Daoy (cell line): ENCODE measurements around the gene HYCC1. TPM values are rescaled to one million over a fixed set of nuclear protein-coding genes. Genes with fewer than 3 reads are reported as not detected.

Experiments
- DNase-seq: peaks from one replicate; pipeline ENCODE4 v3.0.0-alpha.2; 2015; ENCODE audit warnings: low read depth
- total RNA-seq: library from RNA; depleted of rRNA; stranded (reverse); fragments of >200 nt; shearing (Covaris generic); gene quantifications from 2 replicates; pipeline ENCODE4 v1.2.3, GENCODE V29; 2014

HYCC1 gene
- total RNA-seq, 1 experiment from 2014 or later, result 202 TPM

GRCh38 chr7:23016345-23017253, 2.7 kb upstream of the HYCC1 start:
- no peak for DNase-seq

- no peak for DNase-seq
Measured at GRCh38 chr7:23014681-23015080, 751 bp upstream of the HYCC1 start.

- peak; percentile 50 for DNase-seq
Measured at GRCh38 chr7:23012908-23013714, 819 bp downstream of the HYCC1 start.

GRCh38 chr7:23012186-23012585, 1.7 kb downstream of the HYCC1 start:
- DNase-seq, result no peak

- DNase-seq, result no peak
Measured at GRCh38 chr7:23011222-23011924, 2.6 kb downstream of the HYCC1 start.

- DNase-seq, result no peak
Measured at GRCh38 chr7:23009303-23009702, 4.6 kb downstream of the HYCC1 start.

GRCh38 chr7:23004247-23004520, 9.7 kb downstream of the HYCC1 start:
- DNase-seq, result no peak

GRCh38 chr7:23003505-23004246, 10.3 kb downstream of the HYCC1 start:
- DNase-seq, result no peak

GRCh38 chr7:23002698-23003097, 11.2 kb downstream of the HYCC1 start:
- no peak for DNase-seq

GRCh38 chr7:23001610-23002009, 12.3 kb downstream of the HYCC1 start:
- no peak for DNase-seq

GRCh38 chr7:23000597-23001360, 13.2 kb downstream of the HYCC1 start:
- peak; percentile 32 for DNase-seq

- no peak for DNase-seq
Measured at GRCh38 chr7:22998519-22998896, 15.4 kb downstream of the HYCC1 start.

- no peak for DNase-seq
Measured at GRCh38 chr7:22997871-22998518, 15.9 kb downstream of the HYCC1 start.

- no peak for DNase-seq
Measured at GRCh38 chr7:22996470-22996869, 17.5 kb downstream of the HYCC1 start.

- no peak for DNase-seq
Measured at GRCh38 chr7:22995011-22995410, 18.9 kb downstream of the HYCC1 start.

- DNase-seq, result no peak
Measured at GRCh38 chr7:22992874-22993840, 20.8 kb downstream of the HYCC1 start.

- DNase-seq, result peak; percentile 85
Measured at GRCh38 chr7:22990588-22990949, 23.4 kb downstream of the HYCC1 start.

- no peak for DNase-seq
Measured at GRCh38 chr7:22989643-22990587, 24.0 kb downstream of the HYCC1 start.
